Endothelial cell of umbilical vein (primary cell): ENCODE measurements around the gene ZBTB7A. TPM values are rescaled to one million over a fixed set of nuclear protein-coding genes. Genes with fewer than 3 reads are reported as not detected.

Source experiments
- BruUV-seq: library from RNA; stranded (reverse); fragments of 400-500 nt; replicated peaks from 2 replicates; lab custom pipeline; 2021; lab: Mats Ljungman, UMichigan
- CTCF ChIA-PET: fragments of 300-600, 350-600 bp; sonication (Branson Sonifier 250); formaldehyde crosslinking; loops from one replicate; lab custom pipeline; 2021; ENCODE audit warnings: antibody characterized with exemption, inconsistent platforms; lab: Charles Lee
- POLR2A ChIA-PET: fragments of 300-600, 350-600 bp; sonication (Branson Sonifier 250); formaldehyde crosslinking; loops from one replicate; lab custom pipeline; 2021; ENCODE audit warnings: antibody characterized with exemption, inconsistent platforms; lab: Charles Lee
- DNase-seq: peaks from one replicate; pipeline ENCODE4 v3.0.0-alpha.2; 2011; ENCODE audit warnings: low read depth, low spot score
- FAIRE-seq: peaks from 2 replicates; lab custom pipeline; 2011; peaks lifted over from hg19 to GRCh38; lab: Jason Lieb, UNC
- H2AFZ ChIP-seq: 2 replicates; pipeline ENCODE4 v1.6.0; 2012; ENCODE audit warnings: low read depth, low read length, control low read depth, inconsistent platforms
- H3K27ac ChIP-seq: 2 replicates; pipeline ENCODE4 v1.5.1; 2011; ENCODE audit warnings: low read depth, mild to moderate bottlenecking, control low read depth, low read length, moderate library complexity; ENCODE audit not compliant: insufficient read depth
- H3K27me3 ChIP-seq, 2 experiments: 2 replicates each; pipeline versions ENCODE4 v1.6.0 to v1.6.1; 2011; ENCODE audit warnings: low read length in 2 of 2, mixed read lengths in 1 of 2; ENCODE audit not compliant: control insufficient read depth in 2 of 2, insufficient read depth in 2 of 2
- H3K36me3 ChIP-seq, 2 experiments: 2 replicates in 1 of 2; 3 replicates in 1 of 2; pipeline ENCODE4 v1.5.1; 2011; ENCODE audit warnings: low read length in 2 of 2, mild to moderate bottlenecking in 1 of 2, moderate library complexity in 1 of 2; ENCODE audit not compliant: control insufficient read depth in 2 of 2, insufficient read depth in 2 of 2; ENCODE audit errors: extremely low read depth in 1 of 2
- H3K4me1 ChIP-seq: 3 replicates; pipeline ENCODE4 v1.5.1; 2011; ENCODE audit warnings: mild to moderate bottlenecking, low read length; ENCODE audit not compliant: control insufficient read depth, insufficient read depth; ENCODE audit errors: extremely low read depth
- H3K4me2 ChIP-seq: 2 replicates; pipeline ENCODE4 v1.6.1; 2011; ENCODE audit warnings: low read length, control low read depth, mixed read lengths; ENCODE audit not compliant: insufficient read depth
- H3K4me3 ChIP-seq, 3 experiments: fragments of 200-600 bp in 1 of 3; sonication (generic), shearing (Covaris generic) in 1 of 3; replicated peaks in 1 of 3; 2 replicates each; pipeline ENCODE4 v1.5.1; 2011 to 2016; ENCODE audit warnings: control low read depth in 3 of 3, low read length in 3 of 3, mild to moderate bottlenecking in 2 of 3, inconsistent platforms in 1 of 3, low read depth in 1 of 3, moderate library complexity in 1 of 3; ENCODE audit not compliant: insufficient read depth in 1 of 3
- H3K79me2 ChIP-seq: 2 replicates; pipeline ENCODE4 v1.6.0; 2012; ENCODE audit warnings: low read length, inconsistent platforms; ENCODE audit not compliant: control insufficient read depth, insufficient read depth
- H3K9ac ChIP-seq: replicated peaks from 2 replicates; pipeline ENCODE3; 2011; ENCODE audit warnings: low read length, control low read depth; ENCODE audit not compliant: insufficient read depth; ENCODE audit errors: extremely low read depth
- H3K9me1 ChIP-seq: replicated peaks from 3 replicates; pipeline ENCODE4 v1.6.0; 2011; ENCODE audit warnings: mild to moderate bottlenecking, low read length; ENCODE audit not compliant: control insufficient read depth, insufficient read depth; ENCODE audit errors: extremely low read depth
- H3K9me3 ChIP-seq: replicated peaks from 2 replicates; pipeline ENCODE4 v1.5.1; 2012; ENCODE audit warnings: low read length, inconsistent platforms; ENCODE audit not compliant: control insufficient read depth, insufficient read depth
- H4K20me1 ChIP-seq: replicated peaks from 2 replicates; pipeline ENCODE3; 2011; ENCODE audit warnings: mild to moderate bottlenecking, low read length; ENCODE audit not compliant: control insufficient read depth, insufficient read depth; ENCODE audit errors: extremely low read depth
- EZH2 ChIP-seq: IDR thresholded peaks from 2 replicates; pipeline ENCODE4 v1.6.1; 2012; ENCODE audit warnings: borderline replicate concordance, low read depth, mild to moderate bottlenecking, moderate library complexity, low read length, inconsistent platforms; ENCODE audit not compliant: severe bottlenecking
- FOS ChIP-seq: IDR thresholded peaks from 2 replicates; pipeline ENCODE4 v1.6.1; 2011; ENCODE audit warnings: mild to moderate bottlenecking, low read length, moderate library complexity, borderline replicate concordance; ENCODE audit not compliant: insufficient read depth
- GATA2 ChIP-seq: IDR thresholded peaks from 2 replicates; pipeline ENCODE4 v1.7.0; 2011; ENCODE audit warnings: low read depth, mild to moderate bottlenecking, moderate library complexity, mixed read lengths, low read length; ENCODE audit not compliant: insufficient read length, insufficient read depth
- JUN ChIP-seq: IDR thresholded peaks from 2 replicates; pipeline ENCODE4 v1.6.1; 2011; ENCODE audit warnings: borderline replicate concordance, low read depth; ENCODE audit not compliant: insufficient read length, insufficient read depth
- MYC ChIP-seq: IDR thresholded peaks from one replicate; pipeline ENCODE4 v1.6.1; 2011; ENCODE audit warnings: mild to moderate bottlenecking, low read depth, low read length
- POLR2A ChIP-seq: IDR thresholded peaks from 2 replicates; pipeline ENCODE4 v1.6.1; 2012; ENCODE audit warnings: low read depth, mild to moderate bottlenecking, control low read depth, low read length
- POLR2AphosphoS5 ChIP-seq: IDR thresholded peaks from 2 replicates; pipeline ENCODE4 v1.6.1; 2012; ENCODE audit warnings: low read depth, mild to moderate bottlenecking, control low read depth, low read length, moderate library complexity; ENCODE audit not compliant: insufficient read depth
- dilution Hi-C: fragments of 300-500 bp; cut with MboI; formaldehyde crosslinking; loops from one replicate; pipeline ENCODE4 v1.15.0; 2019; ENCODE audit warnings: low sequenced_read_pairs; ENCODE audit not compliant: extremely low pct_ligation_motif_present
- intact Hi-C: fragments of 100-400 bp; cut with micrococcal nuclease; formaldehyde crosslinking; loops from one replicate; pipeline ENCODE4 v1.10.0; 2022
- polyA plus RNA-seq, 4 experiments: library from polyadenylated mRNA; depleted of rRNA in 3 of 4; stranded (reverse) in 3 of 4; unstranded in 1 of 4; fragments of >200 nt; gene quantifications; 2 replicates each; pipeline versions ENCODE4 v1.2.1 to v1.2.3, GENCODE V29; 2011 to 2012; ENCODE audit warnings: missing spikeins in 1 of 4
- total RNA-seq: library from RNA; stranded (reverse); gene quantifications from 2 replicates; pipeline ENCODE4 v1.2.3, GENCODE V29; 2021
- TF ChIP-seq, protein P1 (sequence below), 2 donors: IDR thresholded peaks; 1 replicate in 1 of 2; 2 replicates in 1 of 2; pipeline ENCODE4 v1.5.1; 2011; ENCODE audit warnings: low read length in 2 of 2, mild to moderate bottlenecking in 2 of 2, moderate library complexity in 2 of 2, control low read depth in 1 of 2, inconsistent platforms in 1 of 2, low read depth in 1 of 2; ENCODE audit not compliant: insufficient read depth in 1 of 2; ENCODE audit errors: extremely low read depth in 1 of 2
- TF ChIP-seq, protein P2 (sequence below): IDR thresholded peaks from 2 replicates; pipeline ENCODE4 v1.6.1; 2011; ENCODE audit not compliant: insufficient read depth, insufficient read length

ZBTB7A gene
- total and polyA plus RNA-seq, 2 donors (not counting 3 experiments of a cell fraction or from before 2014, with no cell fraction given), result 8.2 to 29.0 TPM

DNA sequence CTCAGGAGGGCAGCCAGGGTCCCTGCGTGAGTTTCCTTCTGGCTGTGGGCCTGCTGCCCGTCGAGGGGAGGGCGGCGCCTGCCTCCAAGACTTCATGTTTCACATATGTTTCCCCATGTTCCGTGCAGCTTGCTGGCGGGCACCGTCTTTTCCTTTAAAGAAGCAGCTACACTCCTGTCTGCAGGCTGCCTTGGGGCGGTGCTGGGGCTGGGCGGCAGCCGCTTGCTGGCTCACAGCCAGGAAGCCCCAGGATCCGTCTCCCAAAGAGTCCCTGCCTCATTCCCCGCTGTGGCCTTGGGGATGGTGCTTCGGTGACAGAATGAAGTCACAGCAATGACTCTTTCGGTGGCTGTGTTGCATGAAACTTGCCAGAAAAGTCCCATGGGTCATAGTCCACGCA, 34.3 kb downstream of the ZBTB7A start:
- intact Hi-C loops (no loop called here), dilution Hi-C loops (no loop called here)
- Histone ChIP-seq H3K4me1 (no peaks in the 10 kb centered on the region), H3K79me2 (no peaks in the 10 kb centered on the region), H4K20me1 (no peaks in the 10 kb centered on the region), H3K9me1 (no peaks in the 10 kb centered on the region), H3K27ac (no peak overlapping the region), H2AFZ (no peak overlapping the region), H3K36me3 (peaks cover under 1 to 47% of the 10 kb centered on the region in 2 experiments), H3K4me3 (no peak overlapping the region), H3K9me3 (no peaks in the 10 kb centered on the region), H3K9ac (no peak overlapping the region), H3K4me2 (no peak overlapping the region), H3K27me3 (no peaks in the 10 kb centered on the region)
- ChIA-PET POLR2A (no interaction called here), CTCF (no interaction called here)
- no TSS peak for BruUV-seq
- no peak for DNase-seq
- TF ChIP-seq FOS, result no peak
- TF ChIP-seq EZH2, result no peak
- no peak for TF ChIP-seq GATA2
- TF ChIP-seq, protein P1, sequence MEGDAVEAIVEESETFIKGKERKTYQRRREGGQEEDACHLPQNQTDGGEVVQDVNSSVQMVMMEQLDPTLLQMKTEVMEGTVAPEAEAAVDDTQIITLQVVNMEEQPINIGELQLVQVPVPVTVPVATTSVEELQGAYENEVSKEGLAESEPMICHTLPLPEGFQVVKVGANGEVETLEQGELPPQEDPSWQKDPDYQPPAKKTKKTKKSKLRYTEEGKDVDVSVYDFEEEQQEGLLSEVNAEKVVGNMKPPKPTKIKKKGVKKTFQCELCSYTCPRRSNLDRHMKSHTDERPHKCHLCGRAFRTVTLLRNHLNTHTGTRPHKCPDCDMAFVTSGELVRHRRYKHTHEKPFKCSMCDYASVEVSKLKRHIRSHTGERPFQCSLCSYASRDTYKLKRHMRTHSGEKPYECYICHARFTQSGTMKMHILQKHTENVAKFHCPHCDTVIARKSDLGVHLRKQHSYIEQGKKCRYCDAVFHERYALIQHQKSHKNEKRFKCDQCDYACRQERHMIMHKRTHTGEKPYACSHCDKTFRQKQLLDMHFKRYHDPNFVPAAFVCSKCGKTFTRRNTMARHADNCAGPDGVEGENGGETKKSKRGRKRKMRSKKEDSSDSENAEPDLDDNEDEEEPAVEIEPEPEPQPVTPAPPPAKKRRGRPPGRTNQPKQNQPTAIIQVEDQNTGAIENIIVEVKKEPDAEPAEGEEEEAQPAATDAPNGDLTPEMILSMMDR (IDR thresholded peaks at IDR 0.05; ENCODE audit: extremely low read depth in 1 of 2, insufficient read depth in 1 of 2, low read depth in 1 of 2, low read length in 2 of 2), result no peak
- no peak for TF ChIP-seq MYC
- no peak for TF ChIP-seq POLR2AphosphoS5
- TF ChIP-seq, protein P2, sequence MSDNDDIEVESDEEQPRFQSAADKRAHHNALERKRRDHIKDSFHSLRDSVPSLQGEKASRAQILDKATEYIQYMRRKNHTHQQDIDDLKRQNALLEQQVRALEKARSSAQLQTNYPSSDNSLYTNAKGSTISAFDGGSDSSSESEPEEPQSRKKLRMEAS, result no peak
- TF ChIP-seq POLR2A, result no peak
- no peak for TF ChIP-seq JUN
- FAIRE-seq, result no peak
